HG03108 (cell line): ENCODE data around the gene SPOCK1.
"Not testable (repeated sequence)": the region's sequence is repeated elsewhere in the genome, so short reads cannot be mapped to it uniquely, and the experiment has no call there.

Source experiments
- ATAC-seq: cut with Tn5 transposase; IDR thresholded peaks from one replicate; pipeline ENCODE4 v1.9.1; 2021; ENCODE audit warnings: moderate library complexity; ENCODE audit not compliant: unreplicated experiment

The SPOCK1 gene

DNA sequence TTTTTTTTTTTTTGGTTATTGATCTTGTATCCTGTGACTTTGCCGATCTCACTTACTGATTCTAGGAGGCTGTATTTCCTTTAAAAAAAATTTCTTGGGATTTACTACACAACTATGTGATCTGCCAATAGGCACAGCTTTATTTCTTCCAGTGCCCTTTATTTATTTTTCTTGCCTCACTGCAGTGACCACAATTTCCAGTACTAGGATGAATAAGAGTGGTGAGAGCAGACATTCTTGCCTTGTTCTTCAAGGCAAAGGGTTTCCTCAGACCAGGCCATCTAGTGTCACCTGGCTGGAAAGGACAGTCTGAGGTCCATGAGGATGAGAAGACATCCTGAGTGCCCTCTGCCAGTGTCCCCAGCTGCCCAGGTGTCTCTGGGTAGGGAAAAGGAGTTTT, 265.4 kb downstream of the SPOCK1 start:
- no peak for ATAC-seq

GRCh38 chr5:137233304-137233703, 265.8 kb downstream of the SPOCK1 start:
- ATAC-seq: not testable (repeated sequence)

GRCh38 chr5:137231540-137231939, 267.6 kb downstream of the SPOCK1 start:
- ATAC-seq: no peak

DNA sequence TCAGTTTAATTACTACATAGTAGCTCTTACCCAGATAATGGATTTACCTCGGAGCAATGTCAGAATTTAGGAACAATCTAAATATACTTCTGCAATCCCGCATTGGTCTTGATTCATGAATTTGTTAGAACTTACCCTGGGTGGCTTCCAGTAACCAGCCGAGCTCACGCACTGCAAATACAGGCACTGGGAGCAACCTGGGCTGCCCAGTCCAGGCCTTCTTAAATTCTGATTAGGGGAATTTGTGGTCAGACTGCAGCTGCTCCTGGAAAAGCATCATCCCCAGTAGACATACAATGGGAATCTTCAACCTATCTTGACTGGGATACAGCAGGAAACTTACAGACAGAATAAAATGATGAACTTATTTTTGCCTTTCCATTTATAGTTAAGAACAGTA, 270.3 kb downstream of the SPOCK1 start:
- ATAC-seq: no peak

DNA sequence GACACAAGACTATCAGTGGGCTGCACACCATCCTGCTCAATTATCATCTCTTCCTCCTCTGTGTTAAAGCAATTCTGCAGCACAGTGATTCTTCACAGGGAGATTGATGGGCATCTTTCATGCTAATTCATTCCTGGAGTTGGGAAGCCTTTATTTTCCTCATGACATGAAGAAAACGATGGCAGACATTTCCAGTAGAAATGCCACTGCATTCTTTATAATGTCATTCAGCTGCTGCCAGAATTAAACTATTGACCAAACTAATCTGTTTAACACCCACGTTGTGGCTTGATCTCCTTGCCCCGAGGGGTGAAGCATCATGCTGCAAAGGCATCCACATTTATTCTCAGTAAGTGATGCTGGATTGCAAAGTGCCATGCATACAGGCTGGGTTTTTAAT, 273.0 kb downstream of the SPOCK1 start:
- no peak for ATAC-seq

GRCh38 chr5:137223324-137224295, 275.5 kb downstream of the SPOCK1 start:
- no peak for ATAC-seq

DNA sequence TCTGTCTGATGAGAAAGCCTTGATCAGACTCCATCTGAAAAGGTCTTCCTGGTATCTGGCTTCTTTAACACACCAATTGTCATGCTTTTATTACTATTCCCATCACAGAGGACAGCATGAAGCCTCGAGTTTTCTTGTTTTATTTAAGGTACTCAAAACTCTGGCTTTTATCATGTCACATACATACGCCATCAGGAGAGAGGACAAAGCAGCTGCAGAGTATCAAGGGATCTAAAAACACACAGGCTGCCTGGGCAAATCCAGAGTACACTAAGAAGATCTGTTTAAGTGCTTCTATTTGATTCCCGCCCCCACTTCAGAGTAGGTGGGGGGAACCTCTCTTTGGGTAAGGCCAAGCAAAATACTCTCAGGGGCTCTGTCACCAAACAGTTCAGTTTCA, 277.2 kb downstream of the SPOCK1 start:
- ATAC-seq: no peak

- ATAC-seq: no peak
Observed at GRCh38 chr5:137220523-137220927, 278.6 kb downstream of the SPOCK1 start.

GRCh38 chr5:137218896-137219295, 280.2 kb downstream of the SPOCK1 start:
- ATAC-seq: no peak

- ATAC-seq: no peak
Observed at GRCh38 chr5:137218471-137218870, 280.7 kb downstream of the SPOCK1 start.

DNA sequence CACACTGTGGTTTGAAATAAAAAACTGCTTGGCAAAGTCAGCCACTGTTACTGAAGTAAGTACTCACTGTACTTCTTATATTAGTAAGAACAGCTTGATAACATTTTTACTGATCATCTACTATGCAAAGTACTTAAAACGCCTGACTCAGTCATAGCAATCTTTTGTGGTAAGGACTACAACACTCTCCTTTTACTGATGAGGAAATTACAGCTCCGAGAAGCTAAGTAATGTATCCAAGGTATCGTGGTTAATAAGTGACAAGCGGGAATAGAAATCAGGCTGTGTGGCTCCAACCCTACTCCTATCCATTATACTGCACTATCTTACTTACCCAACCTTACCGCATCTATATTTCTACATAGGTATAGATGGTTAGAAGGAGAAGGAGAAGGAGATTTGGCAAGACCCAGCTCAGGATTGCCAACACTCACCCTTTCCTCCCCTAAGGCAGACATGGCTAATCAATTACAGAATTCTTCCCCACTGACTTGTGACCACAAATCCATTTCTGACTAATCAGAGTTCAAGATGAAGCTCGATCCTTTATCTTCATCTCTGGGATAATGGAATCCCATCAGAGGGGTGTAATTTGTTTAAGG, 281.4 kb downstream of the SPOCK1 start:
- ATAC-seq: no peak

- ATAC-seq: no peak
Observed at GRCh38 chr5:137216976-137217598, 282.0 kb downstream of the SPOCK1 start.

GRCh38 chr5:137215780-137216179, 283.3 kb downstream of the SPOCK1 start:
- ATAC-seq: no peak

DNA sequence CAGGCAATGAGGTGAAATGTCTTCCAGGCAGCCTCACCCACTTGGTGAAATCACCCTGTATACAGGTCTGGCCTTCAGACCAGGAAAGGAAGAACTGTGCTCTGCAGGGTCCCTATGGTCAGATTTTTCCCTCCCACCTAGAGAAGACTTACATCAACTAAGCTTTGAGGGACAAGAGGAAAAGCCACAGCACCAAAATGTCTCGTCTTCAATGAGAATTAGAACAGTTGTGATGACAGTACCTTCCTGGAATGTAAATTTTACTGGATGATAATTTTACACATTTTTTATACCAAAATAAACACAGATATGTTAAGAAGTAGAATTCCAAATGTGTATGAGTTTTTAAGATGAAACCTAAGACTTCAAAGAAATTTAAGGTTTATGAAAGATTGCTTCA, 283.9 kb downstream of the SPOCK1 start:
- no peak for ATAC-seq

DNA sequence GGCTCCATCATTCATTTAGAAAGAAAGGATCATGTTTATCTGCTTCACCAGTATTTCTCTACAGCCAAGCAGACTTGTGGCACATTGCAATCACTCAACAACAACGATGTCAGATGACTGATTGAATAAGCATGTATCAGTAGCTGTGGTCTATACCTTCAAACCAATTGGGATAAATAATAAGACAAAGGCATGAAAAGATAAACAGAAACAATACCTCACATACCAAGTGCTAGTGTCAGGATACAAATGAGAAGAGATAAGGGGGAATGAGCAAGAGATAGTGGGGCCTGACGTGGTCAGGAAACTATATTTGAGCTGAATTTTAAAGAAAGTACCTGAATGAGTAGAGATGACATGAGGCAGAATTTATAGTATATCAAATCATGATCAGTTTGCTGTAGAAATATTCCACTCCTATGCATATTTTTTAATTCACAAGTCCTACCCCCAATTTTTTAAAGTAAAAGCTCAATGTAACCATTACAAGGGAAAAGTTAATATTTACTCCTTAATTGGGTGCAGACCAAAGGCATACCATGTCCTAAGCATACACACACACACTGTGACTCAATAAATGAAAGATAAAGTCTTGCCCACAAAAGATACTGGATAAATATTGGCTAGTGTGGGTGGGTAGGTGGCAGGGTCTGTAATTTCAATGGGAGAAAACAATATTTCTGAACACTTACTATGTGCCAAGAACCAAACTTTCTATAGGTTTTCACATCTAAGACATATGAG, 284.5 kb downstream of the SPOCK1 start:
- ATAC-seq: no peak

DNA sequence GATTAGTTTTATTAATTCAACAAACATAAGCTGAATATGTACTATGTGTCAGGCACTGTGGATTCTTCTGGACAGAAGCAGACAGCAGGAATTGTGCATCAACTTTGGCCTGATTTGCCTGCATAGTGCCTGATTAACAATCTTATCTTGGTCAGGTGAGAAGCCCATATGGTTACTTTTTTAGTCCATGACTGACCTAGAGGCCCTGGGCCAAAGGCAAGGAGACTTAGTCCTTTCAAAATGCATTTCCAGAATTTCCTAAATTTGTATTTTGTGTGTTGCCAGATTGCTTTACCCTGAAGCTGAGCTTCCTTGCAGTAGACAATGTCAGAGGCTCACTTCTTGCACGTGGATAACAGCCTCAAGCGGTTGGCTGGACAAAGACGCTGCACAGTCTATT, 286.7 kb downstream of the SPOCK1 start:
- ATAC-seq: no peak

GRCh38 chr5:137209232-137209809, 289.8 kb downstream of the SPOCK1 start:
- no peak for ATAC-seq

DNA sequence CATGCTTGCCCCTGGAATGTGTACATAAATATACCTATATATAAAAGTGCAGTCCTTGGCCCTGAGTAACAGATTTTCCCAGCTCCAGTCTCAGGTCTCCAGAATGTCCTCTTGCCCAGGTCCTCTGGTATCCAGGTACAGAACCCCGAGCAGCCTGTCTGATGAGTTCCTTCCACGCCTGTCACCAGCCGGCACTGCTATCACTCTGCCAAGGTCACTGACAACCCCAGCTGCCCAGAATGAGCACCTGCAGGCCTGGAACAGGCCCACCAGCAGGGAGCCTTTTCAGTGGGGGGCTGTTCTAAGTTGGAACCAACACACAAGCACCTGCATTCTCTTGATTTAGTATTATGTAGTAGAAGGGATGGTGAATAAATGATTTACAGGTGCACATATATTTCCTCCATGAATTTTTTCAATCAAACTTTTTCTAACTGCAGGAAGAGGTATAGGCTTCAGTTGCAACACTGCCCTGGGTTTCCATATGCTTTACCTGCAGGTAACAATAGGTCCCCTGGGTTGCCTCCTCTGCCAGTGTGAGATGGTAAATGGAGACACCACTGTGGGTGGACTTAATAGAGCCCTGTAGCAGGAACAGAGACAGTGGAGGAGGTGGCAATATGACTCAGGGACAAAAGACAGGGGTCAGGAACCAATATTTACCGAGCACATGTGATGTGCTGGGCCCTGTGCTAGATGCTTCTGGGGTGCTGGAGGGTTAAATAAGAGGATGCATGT, 291.9 kb downstream of the SPOCK1 start:
- no peak for ATAC-seq

- no peak for ATAC-seq
Observed at GRCh38 chr5:137206030-137206715, 293.0 kb downstream of the SPOCK1 start.
